Ovary (tissue), 9 donors: Measurements from ENCODE around the gene OPCML. TPM values are rescaled to one million over a fixed set of nuclear protein-coding genes. Genes with fewer than 3 reads are reported as not detected.

Experiments
- DNase-seq, 5 donors: peaks; one replicate each; pipeline ENCODE4 v3.0.0-alpha.2; 2019 to 2020
- H3K27ac ChIP-seq, 2 donors: fragments of 200-600 bp; one replicate each; pipeline versions ENCODE4 v1.5.1 to v1.8.0; 2019 to 2022
- H3K27me3 ChIP-seq: fragments of 200-600 bp; one replicate; pipeline ENCODE4 v1.8.0; 2022
- H3K36me3 ChIP-seq: fragments of 200-600 bp; sonication (generic); one replicate; pipeline ENCODE4 v1.5.1; 2019
- H3K4me1 ChIP-seq: one replicate; pipeline ENCODE4 v1.8.1; 2013; ENCODE audit warnings: mild to moderate bottlenecking, moderate library complexity; ENCODE audit not compliant: insufficient read depth
- H3K4me3 ChIP-seq: fragments of 200-600 bp; sonication (generic); one replicate; pipeline ENCODE4 v1.5.1; 2017
- H3K9me3 ChIP-seq, 2 donors: fragments of 200-600 bp in 1 of 2; sonication (generic) in 1 of 2; one replicate each; pipeline versions ENCODE4 v1.5.1 to v1.8.1; 2013 to 2019; ENCODE audit warnings: mild to moderate bottlenecking in 1 of 2, moderate library complexity in 1 of 2
- CTCF ChIP-seq, 3 donors: fragments of 450-650 bp in 2 of 3; fragments of 200-600 bp in 1 of 3; IDR thresholded peaks; one replicate each; pipeline versions ENCODE4 v1.5.1 to v1.8.0; 2016 to 2022; ENCODE audit warnings: antibody characterized with exemption in 3 of 3, mild to moderate bottlenecking in 1 of 3
- EP300 ChIP-seq: sonication (generic); formaldehyde crosslinking; IDR thresholded peaks from one replicate; pipeline ENCODE4 v1.6.1; 2017; ENCODE audit warnings: antibody characterized with exemption
- POLR2A ChIP-seq: fragments of 450-650 bp; IDR thresholded peaks from one replicate; pipeline ENCODE4 v1.6.1; 2017; ENCODE audit warnings: antibody characterized with exemption, mild to moderate bottlenecking, moderate library complexity
- WGBS, 3 donors: extraction: QIAGEN DNeasy Blood & Tissue Kit in 1 of 3; methylation state at CpG; one replicate each; pipeline versions ENCODE4 v1.1.5 to v1.1.7; 2013 to 2017; 5-methylcytosine and 5-hydroxymethylcytosine counted together
- intact Hi-C, 4 donors: fragments of 100-400 bp; cut with DNase I; formaldehyde crosslinking; loops; one replicate each; pipeline versions ENCODE4 v1.11.0 to v1.15.1; 2022 to 2023
- polyA plus RNA-seq, 2 donors: library from polyadenylated mRNA; stranded (reverse); fragments of 200-250 nt in 1 of 2; fragments of 350-450 nt in 1 of 2; fragmentation: Illumina TruSeq in 1 of 2; extraction: RNeasy Lipid Tissue Mini Kit (QIAGEN cat#74804) in 1 of 2; gene quantifications; one replicate each; pipeline ENCODE4 v1.2.3, GENCODE V29; 2013 to 2014
- total RNA-seq, 7 donors: library from RNA; depleted of rRNA in 2 of 7; stranded (reverse); fragments of >200 nt in 2 of 7; fragmentation: NEBNext Ultra II Directional in 3 of 7; extraction: Animal tissue kit (Norgen Biotek cat#: 25700) in 3 of 7; gene quantifications; one replicate each; pipeline versions ENCODE4 v1.1.0 to v1.2.4, GENCODE V29; 2016 to 2023
- donor health status: DM: no; HTN: no; CAD: no; lungs with moderate emphysema.
- donor health status: DM: no; HTN: no; CAD: no.
- donor health status: Bipolar disorder and iron deficiency.
- donor health status: DM: yes; HTN: yes; CAD: no.
- donor health status: DM: no; HTN: no; CAD: no.
- donor health status: DM: yes; HTN: yes; CAD: no.

The OPCML gene
- total and polyA plus RNA-seq, 9 donors: under 0.01 to 2.8 (median 0.32) TPM; not detected in 2

GRCh38 chr11:132942611-132943356 lies 589.5 kb downstream of the OPCML start:
- TF ChIP-seq EP300 (no peak), POLR2A (no peak), CTCF (IDR thresholded peaks at IDR 0.05) (no peak)

GRCh38 chr11:132941761-132942160 lies 590.5 kb downstream of the OPCML start:
- Histone ChIP-seq H3K36me3 (no peaks in the 10 kb centered on the region), H3K4me1 (no peaks in the 10 kb centered on the region), H3K4me3 (no peak overlapping the region), H3K27me3 (no peaks in the 10 kb centered on the region), H3K9me3 (no peaks in the 10 kb centered on the region), H3K27ac (no peak overlapping the region)
- intact Hi-C loops: no loop called here
- DNase-seq: no peak
- WGBS, 3 donors: 62 to 77% (median 66%) methylated on average over 3 of the region's 3 CpGs
- TF ChIP-seq EP300 (no peak), CTCF (IDR thresholded peaks at IDR 0.05) (no peak), POLR2A (no peak)

More at GRCh38 chr11:132942611-132943356, 589.5 kb downstream of the OPCML start:
- H3K9me3 ChIP-seq: no peaks in the 10 kb centered on the region
- no peaks in the 10 kb centered on the region for H3K27me3 ChIP-seq
- no peak overlapping the region for H3K27ac ChIP-seq
- H3K4me1 ChIP-seq: no peaks in the 10 kb centered on the region
- WGBS, 3 donors: 24 to 28% (median 26%) methylated on average over 30 to 40 of the region's 42 CpGs
- intact Hi-C loops: no loop called here
- no peak overlapping the region for H3K4me3 ChIP-seq
- no peak for DNase-seq
- no peaks in the 10 kb centered on the region for H3K36me3 ChIP-seq

DNA sequence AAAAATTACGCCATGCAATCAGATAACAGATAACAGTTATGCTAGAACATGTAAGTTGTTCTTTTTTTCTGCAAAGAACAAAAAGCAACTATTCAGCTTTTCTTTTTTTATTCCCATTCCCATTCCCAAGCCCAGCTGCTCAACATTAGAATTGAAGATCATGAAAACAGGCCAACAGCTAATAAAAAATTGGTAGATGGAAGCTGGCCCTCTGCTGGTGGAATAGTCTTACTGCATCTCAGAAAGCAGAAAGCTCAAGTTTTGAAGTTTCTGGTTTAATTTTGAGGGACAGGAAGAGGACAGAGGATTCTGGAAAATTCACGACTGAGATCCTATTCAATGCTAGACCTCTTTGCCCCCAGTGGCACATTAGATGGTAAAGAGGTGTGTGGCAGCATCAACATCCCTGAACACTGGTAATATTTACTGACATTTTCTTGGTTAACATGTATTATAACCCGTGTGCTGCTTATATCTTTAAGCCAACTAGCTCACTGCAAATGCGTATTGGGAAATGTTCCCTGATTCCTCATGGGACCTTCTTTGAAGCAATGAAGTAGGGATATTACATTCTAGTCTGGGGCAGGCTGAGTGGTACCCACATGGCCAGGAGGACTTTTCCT lies 591.2 kb downstream of the OPCML start:
- no peak overlapping the region for H3K27ac ChIP-seq
- H3K9me3 ChIP-seq: no peaks in the 10 kb centered on the region
- no peaks in the 10 kb centered on the region for H3K27me3 ChIP-seq
- H3K36me3 ChIP-seq: no peaks in the 10 kb centered on the region
- intact Hi-C loops: no loop called here
- no peak overlapping the region for H3K4me3 ChIP-seq
- no peaks in the 10 kb centered on the region for H3K4me1 ChIP-seq
- 39 to 47% (median 41%) methylated on average over 4 of the region's 4 CpGs for WGBS, 3 donors
- DNase-seq: no peak
- TF ChIP-seq EP300 (no peak), CTCF (IDR thresholded peaks at IDR 0.05) (no peak), POLR2A (no peak)

DNA sequence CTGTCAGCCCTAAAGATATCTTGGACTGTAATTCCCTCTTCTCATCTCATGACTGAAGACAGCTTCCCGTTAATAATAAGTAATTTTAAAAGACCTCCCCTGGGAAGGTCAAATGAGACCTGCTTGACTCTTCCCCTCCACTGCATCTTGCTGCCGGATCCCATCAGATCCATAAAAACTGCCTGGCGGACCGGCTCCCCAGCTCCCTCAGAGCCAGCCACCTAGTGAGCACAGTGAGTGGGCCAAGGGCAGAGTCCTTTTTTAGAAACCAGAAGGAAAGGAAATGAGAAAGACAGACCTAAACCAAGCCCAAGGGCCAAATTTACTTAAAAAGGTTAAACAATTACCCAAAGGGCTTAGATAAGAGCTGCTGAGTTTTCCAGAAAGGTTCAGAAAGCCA lies 595.3 kb downstream of the OPCML start:
- DNase-seq: no peak
- Histone ChIP-seq H3K27ac (no peak overlapping the region), H3K27me3 (no peaks in the 10 kb centered on the region), H3K9me3 (no peaks in the 10 kb centered on the region), H3K4me3 (no peak overlapping the region), H3K4me1 (no peaks in the 10 kb centered on the region), H3K36me3 (no peaks in the 10 kb centered on the region)
- intact Hi-C loops: no loop called here
- no peak for TF ChIP-seq POLR2A
- no peak for TF ChIP-seq CTCF (IDR thresholded peaks at IDR 0.05)
- 46 to 63% (median 51%) methylated on average over 4 of the region's 4 CpGs for WGBS, 3 donors
